HepG2 (cell line): Measurements from ENCODE around the gene MAPK10.

ENCODE experiments used
- CTCF ChIP-seq: sonication (generic); formaldehyde crosslinking; IDR thresholded peaks from 2 replicates; pipeline ENCODE4 v1.5.0; 2020; ENCODE audit warnings: mild to moderate bottlenecking, missing genetic modification reagents, moderate library complexity
- ELK4 ChIP-seq: sonication (generic); formaldehyde crosslinking; IDR thresholded peaks from 2 replicates; pipeline ENCODE4 v1.9.0; 2021; ENCODE audit warnings: missing genetic modification reagents, borderline replicate concordance
- NR2F6 ChIP-seq, 2 experiments: IDR thresholded peaks; 2 replicates each; pipeline ENCODE4 v1.6.1; 2016; ENCODE audit warnings: antibody characterized with exemption in 1 of 2, mild to moderate bottlenecking in 1 of 2
- ZNF329 ChIP-seq: sonication (generic); formaldehyde crosslinking; IDR thresholded peaks from 2 replicates; pipeline ENCODE4 v1.9.0; 2021; ENCODE audit warnings: low read depth, mild to moderate bottlenecking, missing genetic modification reagents

DNA sequence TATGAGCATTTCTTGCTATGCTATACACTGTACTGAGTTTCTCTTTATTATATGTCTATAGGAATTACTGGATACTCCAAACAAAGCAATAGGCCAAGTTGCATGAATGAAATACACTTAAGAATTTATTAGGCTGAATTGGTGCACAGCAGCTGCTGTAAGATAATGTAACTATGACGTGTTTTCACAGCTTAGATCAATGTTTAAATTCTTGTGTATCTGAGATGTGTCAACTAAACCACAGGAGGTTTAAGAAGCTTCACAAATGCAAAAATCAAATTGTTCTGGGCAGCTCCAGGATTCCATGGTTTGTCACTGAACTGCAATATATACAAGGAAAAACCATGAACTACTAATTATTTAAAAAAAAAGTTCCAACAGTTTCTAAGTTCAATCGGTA, 156.7 kb downstream of the MAPK10 start:
- no peak for TF ChIP-seq ZNF329
- TF ChIP-seq ELK4 (CRISPR knock-in tag) = no peak
- TF ChIP-seq CTCF (CRISPR knock-in tag) = no peak
- TF ChIP-seq NR2F6 (IDR thresholded peaks at IDR 0.05) = no peak
- TF ChIP-seq NR2F6 (CRISPR knock-in tag; IDR thresholded peaks at IDR 0.05) = no peak
